Astrocyte of the hippocampus (primary cell): ENCODE results near the gene CABLES1.
"Not testable (repeated sequence)": the region's sequence is repeated elsewhere in the genome, so short reads cannot be mapped to it uniquely, and the experiment has no call there.

Experiments
- DNase-seq: peaks from one replicate; pipeline ENCODE4 v3.0.0; 2011; ENCODE audit warnings: low read depth, low spot score

The CABLES1 gene

GRCh38 chr18:23134780-23135549 is at the start of gene CABLES1:
TSS of gene CABLES1 (plus strand) at chr18:23135485. CDS start at chr18:23135763, 278 bp downstream.
- DNase-seq: peak; percentile 84

- DNase-seq: no peak
Measured at GRCh38 chr18:23087352-23087751, 47.9 kb upstream of the CABLES1 start.

- no peak for DNase-seq
Measured at GRCh38 chr18:23088310-23088709, 47.0 kb upstream of the CABLES1 start.

GRCh38 chr18:23091017-23091993 is 44.0 kb upstream of the CABLES1 start:
- not testable (repeated sequence) for DNase-seq

- no peak for DNase-seq
Measured at GRCh38 chr18:23092121-23092520, 43.2 kb upstream of the CABLES1 start.

- DNase-seq: not testable (repeated sequence)
Measured at GRCh38 chr18:23093130-23093529, 42.2 kb upstream of the CABLES1 start.

GRCh38 chr18:23093772-23094171 is 41.5 kb upstream of the CABLES1 start:
- DNase-seq: no peak

- no peak for DNase-seq
Measured at GRCh38 chr18:23094411-23095190, 40.7 kb upstream of the CABLES1 start.

GRCh38 chr18:23095463-23095862 is 39.8 kb upstream of the CABLES1 start:
- no peak for DNase-seq

GRCh38 chr18:23097016-23097415 is 38.3 kb upstream of the CABLES1 start:
- not testable (repeated sequence) for DNase-seq

- no peak for DNase-seq
Measured at GRCh38 chr18:23099621-23100020, 35.7 kb upstream of the CABLES1 start.

- no peak for DNase-seq
Measured at GRCh38 chr18:23101861-23102432, 33.3 kb upstream of the CABLES1 start.

GRCh38 chr18:23102493-23103261 is 32.6 kb upstream of the CABLES1 start:
- no peak for DNase-seq

GRCh38 chr18:23103449-23103848 is 31.8 kb upstream of the CABLES1 start:
- no peak for DNase-seq

GRCh38 chr18:23105030-23105429 is 30.3 kb upstream of the CABLES1 start:
- no peak for DNase-seq

- DNase-seq: no peak
Measured at GRCh38 chr18:23105581-23106219, 29.6 kb upstream of the CABLES1 start.

- peak; percentile 94 for DNase-seq
Measured at GRCh38 chr18:23106575-23106974, 28.7 kb upstream of the CABLES1 start.

GRCh38 chr18:23107718-23108117 is 27.6 kb upstream of the CABLES1 start:
- no peak for DNase-seq

- no peak for DNase-seq
Measured at GRCh38 chr18:23108496-23108895, 26.8 kb upstream of the CABLES1 start.

GRCh38 chr18:23109163-23109562 is 26.1 kb upstream of the CABLES1 start:
- DNase-seq: not testable (repeated sequence)
